HG03025 (cell line): ENCODE measurements around the gene PLXNB3.
"Not testable (repeated sequence)": the region's sequence is repeated elsewhere in the genome, so short reads cannot be mapped to it uniquely, and the experiment has no call there.

ENCODE experiments used
- ATAC-seq: cut with Tn5 transposase; IDR thresholded peaks from one replicate; pipeline ENCODE4 v1.9.1; 2021; ENCODE audit warnings: mild to moderate bottlenecking, moderate library complexity; ENCODE audit not compliant: unreplicated experiment, low FRiP score

The PLXNB3 gene

DNA sequence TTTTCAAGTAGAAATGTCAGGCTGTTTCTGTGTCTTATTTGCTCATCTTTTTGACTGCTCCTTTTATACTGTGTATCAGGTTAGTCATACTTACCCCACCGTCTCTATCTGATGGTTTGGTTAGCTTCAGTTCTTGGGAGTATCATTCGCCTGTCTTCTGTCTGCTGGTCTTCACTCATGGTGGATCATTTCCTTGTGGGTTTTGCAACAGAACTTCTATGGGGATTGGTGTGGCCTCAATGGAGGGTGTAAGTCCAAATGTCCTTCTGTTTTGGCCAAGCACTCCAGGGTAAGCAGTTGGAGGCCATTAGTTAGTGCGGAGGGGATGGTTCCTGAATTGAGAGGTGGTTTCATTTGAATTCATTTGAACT, 32.2 kb upstream of the PLXNB3 start:
- no peak for ATAC-seq

DNA sequence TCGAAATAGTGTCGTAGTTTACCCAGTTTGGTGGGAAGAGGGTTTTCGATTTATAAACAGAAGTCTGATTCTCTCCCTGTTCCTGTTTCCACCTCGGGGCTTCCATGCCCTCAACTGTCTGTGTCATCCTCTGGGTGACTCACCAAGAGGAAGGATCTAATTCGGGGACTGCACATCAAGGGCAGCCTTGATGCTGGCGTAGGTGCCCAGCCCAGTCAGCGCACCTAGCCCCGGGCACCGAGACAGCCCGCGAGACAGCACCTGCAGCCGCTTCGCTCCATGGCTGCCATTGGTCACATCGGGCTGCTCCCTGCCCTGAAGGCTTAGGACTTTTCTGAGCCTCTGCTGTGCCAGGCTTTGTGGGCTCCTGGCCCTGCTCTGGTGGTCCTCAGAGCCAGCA, 31.6 kb upstream of the PLXNB3 start:
- ATAC-seq, result no peak

DNA sequence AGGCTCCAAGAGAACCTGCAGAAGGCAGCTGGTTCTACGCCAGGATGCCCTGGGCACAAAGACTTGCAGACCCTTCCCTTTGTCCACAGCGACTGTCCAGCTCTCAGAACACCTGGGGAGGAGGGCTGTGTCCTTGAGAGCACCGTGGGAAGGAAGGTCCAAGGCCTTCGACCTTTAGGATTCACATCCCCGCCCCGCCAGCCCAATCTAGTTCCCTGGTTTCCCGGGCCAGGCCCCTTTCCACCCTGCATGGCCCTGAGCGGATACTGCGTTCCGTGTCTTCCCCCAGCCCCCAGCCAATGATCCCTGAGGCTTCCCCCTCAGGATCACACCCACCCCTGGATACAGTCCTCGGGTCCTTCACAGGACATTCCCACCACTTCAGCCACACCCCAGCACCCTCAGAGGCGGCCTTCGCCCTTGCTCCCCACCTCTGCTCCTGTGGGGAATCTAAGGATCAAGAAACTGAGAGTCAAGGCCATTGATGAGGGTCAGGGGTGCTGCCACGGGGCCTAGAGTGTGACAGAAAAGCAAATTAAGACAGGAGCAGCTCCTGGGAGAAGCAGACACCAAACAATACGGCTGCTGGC, 30.3 kb upstream of the PLXNB3 start:
- no peak for ATAC-seq

DNA sequence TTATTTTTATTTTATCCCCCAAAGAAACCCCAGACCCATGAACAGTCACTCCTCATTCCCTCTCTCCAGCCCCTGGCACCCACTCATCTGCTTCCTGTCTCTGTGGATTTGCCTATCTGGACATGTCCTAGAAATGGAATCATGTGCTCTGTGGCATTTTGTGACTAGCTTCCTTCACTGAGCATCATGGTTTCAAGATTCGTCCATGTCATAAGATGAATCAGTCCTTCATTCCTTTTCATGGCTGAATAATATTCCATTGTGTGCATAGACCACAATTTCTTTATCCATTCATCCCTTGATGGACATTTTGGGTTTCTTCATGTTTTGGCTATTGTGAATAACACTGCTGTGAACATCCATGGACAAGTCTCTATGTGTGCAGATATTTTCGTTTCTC, 29.2 kb upstream of the PLXNB3 start:
- ATAC-seq, result no peak

DNA sequence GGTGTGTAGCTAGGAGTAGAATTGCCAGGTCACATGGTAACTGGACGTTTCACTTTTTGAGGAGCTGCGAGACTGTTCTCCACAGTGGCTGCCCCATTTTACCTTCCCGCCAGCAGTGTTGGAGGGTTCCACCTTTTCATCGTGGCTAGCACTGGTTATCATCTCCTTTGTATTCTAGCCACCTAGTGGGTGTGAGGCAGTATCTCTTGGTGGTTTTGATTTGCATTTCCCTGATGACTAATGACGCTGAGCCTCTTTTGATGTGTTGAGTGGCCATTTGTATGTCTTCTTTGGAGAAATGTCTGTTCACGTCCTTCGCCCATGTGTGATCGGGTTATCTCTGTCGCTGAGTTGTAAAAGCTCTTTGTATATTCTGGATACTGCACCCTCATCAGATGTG, 28.8 kb upstream of the PLXNB3 start:
- no peak for ATAC-seq

DNA sequence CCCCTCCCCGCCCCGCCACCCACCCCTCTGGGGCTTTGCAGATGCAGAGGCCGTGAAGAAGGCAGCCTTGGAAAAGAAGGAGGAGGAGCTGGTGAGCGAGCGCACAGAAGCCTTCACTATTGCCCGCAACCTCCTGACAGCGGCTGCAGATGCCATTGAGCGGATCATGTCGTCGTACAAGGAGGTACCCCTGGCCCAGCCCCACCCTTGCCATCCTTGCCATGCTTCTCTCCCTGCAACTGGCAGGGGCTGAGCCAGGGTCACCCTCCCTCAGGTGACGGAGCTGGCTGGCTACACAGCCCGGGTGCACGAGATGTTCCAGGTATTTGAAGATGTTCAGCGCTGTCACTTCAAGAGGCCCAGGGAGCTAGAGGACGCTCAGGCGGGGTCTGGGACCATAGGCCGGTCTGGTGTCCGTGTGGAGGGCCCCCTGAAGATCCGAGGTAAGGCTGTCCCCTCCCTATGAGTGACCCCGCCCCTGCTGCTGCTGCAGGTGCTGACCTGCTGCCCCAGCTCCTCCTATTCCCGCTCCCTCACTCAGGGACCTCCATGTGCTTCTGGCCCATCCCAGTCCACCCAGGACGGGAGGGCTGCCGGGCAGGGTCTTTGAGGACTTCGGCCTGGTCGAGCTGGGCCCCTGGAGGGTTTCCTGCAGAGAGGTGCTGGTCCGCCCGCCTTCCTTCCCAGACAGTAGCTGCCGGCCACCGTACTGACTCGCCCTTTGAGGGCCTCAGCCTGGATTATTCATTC, 27.8 kb upstream of the PLXNB3 start:
- ATAC-seq, result no peak

DNA sequence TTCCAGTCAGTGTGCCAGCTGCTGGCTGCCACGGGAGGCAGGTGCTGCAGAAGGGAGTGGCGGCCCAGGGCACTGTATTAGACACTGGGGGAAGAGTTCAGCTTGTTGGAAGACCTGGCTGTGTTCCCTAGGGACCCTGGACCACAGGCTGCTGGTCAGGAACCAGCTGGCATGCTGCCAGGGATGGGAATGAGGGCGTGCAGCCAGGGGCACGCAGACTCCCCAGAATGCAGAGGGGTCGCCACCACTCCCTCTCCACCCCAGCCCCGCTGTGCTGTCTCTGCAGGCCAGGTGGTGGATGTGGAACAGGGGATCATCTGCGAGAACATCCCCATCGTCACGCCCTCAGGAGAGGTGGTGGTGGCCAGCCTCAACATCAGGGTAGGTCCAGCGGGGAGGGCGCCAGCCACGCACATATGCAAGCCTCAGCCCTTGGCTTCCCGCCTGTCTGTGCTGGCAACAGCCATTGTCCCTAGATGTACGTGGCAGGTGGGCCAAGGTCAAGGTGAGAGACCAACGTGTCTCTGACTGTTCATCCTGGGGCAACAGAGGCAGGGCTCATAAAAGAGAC, 27.1 kb upstream of the PLXNB3 start:
- no peak for ATAC-seq

DNA sequence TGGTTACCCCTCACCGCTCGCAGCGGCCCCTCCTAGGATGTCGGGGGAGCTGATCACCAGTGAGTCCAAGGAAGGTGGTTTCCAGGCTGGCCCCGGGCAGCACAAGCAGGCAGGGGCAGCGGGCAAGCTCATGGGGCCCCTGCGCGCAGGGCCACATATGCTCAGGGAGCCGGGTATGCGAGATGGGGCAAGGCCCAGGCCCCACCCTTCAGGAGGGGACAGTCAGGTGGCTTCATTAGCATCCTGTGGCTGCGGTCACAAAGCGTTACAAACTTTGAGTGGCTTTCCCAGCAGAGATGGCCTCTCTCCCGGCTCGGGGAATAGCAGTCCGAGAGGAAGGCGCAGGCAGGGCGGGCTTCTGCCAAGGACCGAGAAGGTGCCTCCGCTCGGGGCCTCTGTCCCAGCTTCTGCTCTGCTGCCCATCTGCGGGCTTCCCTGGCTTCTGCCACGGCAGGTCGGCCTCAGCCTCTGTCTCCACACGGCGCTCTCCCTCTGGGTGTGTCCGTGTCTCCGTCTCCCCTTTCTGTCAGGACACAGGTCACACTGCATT, 25.9 kb upstream of the PLXNB3 start:
- no peak for ATAC-seq

DNA sequence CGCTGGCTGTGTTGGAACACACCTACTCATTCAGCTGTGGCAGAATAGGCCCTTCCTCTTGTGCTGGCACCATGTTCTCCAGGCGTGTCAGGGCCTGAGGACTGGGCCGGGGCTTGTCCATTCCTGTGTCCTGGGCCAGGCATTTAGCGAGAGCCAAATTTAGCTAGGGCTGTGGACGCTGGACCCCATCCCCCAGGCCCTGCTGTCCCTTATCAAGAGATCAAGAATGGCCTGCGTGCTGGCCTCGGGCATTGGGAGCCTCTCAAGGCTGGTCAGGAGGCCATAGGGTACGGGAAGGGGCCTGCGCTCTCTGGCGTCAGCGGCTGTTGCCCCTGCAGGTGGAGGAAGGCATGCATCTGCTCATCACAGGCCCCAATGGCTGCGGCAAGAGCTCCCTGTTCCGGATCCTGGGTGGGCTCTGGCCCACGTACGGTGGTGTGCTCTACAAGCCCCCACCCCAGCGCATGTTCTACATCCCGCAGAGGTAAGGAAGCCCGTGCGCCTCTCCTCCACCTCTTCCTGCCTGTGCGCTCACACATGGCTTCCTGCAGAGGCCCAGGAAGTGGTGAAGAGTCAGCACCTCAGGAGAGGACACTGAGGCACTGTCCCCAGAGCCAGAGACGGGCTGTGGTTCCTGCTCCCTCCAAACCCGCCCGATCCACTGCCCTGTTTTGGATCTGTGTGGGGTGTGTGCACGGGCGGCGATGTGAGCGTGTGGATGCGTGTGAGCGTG, 24.1 kb upstream of the PLXNB3 start:
- no peak for ATAC-seq

DNA sequence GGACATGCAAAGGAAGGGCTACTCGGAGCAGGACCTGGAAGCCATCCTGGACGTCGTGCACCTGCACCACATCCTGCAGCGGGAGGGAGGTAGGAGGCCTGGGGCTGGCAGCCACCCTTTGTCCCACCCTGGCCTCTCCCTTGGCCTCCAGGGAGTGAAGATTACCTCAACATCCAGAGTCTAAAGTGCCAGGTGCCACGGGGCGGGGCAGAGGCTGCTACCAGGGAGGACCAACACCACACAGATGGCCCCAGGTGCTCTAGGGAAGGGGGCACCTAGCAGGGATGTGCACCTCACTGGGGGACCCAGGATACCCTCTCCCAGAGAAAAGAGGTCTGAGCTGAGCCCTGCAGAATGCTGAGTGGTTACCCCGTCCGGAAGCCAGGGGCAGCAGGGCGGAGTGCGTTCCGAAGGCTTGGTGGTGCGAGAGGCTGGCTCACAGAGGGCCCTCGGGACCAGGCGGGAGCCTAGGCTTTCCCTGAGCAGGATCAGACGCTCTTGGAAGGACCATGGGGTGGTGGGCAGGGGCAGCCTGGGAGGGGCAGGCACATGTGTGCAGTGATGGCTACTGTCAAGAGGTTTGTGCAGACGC, 23.3 kb upstream of the PLXNB3 start:
- no peak for ATAC-seq

DNA sequence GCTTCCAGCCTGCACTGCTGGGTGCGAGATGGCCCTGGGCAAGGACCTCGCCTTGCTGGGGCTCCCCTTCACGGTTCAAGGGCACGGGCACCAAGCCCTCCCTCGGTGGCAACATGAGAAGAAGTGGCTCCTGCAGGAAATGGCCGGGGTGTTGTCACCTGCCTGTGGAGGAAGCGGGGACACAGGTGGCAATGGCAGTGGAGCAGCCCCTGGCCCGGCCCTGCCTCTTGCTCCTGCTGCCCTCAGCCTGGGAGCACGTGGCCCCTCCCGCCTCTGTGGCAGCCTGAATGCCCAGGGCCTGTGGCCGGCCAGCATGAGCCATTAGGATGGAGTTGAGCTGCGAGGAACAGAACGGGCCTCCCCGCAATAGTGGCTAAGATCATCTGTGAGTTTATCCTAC, 22.6 kb upstream of the PLXNB3 start:
- ATAC-seq, result no peak

DNA sequence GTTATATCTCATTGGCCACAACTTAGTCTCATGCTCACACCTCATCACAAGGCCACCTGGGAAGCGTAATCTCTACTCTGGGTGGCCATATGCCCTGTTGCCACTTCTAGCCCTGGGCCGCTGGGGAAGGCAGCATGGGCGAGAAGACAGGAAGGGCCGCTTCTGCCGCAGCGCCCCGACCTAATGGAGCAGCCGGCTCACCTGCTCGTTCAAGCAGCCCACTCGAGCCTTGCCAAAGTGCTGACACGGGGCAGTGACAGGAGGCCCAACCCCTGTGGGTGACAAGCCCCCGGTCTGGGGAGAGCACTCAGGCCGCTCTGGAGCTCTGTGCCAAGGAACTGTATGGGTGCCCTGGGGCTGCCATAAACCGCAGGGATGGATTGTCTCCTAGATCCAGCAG, 21.9 kb upstream of the PLXNB3 start:
- not testable (repeated sequence) for ATAC-seq

DNA sequence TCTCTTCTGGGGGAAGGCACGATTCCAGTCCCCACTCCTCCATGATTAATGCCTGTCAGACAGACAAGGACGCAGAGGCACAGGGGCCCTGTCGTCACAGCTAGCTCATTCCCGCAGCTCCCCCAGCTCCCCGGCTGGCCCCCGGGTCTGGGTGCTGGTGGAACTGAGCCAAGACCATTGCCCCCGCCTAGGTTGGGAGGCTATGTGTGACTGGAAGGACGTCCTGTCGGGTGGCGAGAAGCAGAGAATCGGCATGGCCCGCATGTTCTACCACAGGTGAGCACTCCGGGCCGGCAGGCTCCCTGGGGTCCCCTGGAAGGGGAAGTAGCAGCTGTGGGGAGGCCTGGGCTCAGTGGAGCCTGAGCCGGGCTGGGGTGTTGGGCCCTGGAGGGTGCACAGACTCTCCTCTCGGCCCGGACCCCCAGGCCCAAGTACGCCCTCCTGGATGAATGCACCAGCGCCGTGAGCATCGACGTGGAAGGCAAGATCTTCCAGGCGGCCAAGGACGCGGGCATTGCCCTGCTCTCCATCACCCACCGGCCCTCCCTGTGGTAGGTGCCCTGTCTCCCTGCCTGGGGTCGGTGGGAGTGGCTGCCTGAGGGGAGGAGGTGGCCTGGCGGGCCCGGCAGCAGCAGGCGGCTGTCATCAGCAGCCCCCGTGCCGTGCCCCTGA, 21.1 kb upstream of the PLXNB3 start:
- not testable (repeated sequence) for ATAC-seq

DNA sequence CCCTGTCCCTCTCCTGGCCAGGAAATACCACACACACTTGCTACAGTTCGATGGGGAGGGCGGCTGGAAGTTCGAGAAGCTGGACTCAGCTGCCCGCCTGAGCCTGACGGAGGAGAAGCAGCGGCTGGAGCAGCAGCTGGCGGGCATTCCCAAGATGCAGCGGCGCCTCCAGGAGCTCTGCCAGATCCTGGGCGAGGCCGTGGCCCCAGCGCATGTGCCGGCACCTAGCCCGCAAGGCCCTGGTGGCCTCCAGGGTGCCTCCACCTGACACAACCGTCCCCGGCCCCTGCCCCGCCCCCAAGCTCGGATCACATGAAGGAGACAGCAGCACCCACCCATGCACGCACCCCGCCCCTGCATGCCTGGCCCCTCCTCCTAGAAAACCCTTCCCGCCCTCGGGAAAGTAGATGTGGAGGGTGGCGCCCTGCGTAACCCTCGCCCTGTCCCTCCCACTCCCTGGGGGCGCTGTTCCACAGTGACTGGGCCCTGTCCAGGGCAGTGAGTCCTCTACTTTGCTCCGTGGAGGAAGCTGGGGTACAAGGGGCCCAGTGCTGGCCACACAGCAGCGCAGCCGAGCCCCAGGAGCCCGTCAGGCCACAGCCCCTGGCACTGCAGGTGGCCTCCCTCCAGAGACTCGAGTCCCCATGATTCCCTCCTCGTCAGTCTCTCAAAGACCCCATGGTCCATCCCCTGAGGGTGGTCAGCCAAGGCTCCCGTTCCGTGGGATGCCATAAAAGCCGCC, 20.4 kb upstream of the PLXNB3 start:
- not testable (repeated sequence) for ATAC-seq

DNA sequence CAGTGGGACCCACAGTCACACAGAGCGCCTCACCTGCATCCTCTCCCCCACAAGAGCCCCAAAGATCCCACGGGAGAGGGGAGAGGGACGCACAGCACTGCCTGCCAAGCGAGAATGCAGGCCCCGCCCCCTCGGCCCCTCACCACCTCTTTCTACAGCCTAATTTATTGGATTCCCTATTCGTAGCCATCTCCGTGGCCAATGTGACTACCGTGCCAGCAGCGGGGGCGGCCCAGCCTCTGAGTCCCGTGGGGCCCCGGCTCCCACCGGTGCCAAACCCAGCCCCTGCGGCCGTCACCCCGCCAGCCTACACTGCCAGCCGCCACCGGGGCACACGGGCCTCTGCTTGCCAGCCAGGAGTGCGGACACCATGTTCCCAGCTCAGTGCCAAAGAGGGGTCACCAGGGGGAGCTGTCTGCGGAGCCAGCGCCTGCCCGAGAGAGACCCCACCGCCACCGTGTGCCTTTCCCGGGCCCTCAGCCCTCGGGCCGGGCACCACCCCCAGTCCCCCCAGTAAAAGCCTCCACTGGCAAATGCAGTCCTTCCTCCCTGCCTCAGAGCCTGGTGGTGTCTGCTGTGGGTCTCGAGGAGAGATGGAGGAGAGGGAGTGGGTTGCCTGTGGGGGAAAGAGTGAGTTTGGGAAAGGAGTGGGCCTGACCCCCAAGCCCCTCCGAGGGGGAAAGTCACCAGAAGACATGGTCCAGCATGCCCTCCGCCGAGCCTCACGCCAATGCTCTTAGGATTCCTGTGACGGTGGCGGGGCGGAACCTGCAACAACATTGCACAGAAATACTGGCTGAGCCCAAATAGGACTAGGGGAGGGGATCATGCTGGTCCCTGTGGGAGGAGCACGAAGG, 19.6 kb upstream of the PLXNB3 start:
- no peak for ATAC-seq

DNA sequence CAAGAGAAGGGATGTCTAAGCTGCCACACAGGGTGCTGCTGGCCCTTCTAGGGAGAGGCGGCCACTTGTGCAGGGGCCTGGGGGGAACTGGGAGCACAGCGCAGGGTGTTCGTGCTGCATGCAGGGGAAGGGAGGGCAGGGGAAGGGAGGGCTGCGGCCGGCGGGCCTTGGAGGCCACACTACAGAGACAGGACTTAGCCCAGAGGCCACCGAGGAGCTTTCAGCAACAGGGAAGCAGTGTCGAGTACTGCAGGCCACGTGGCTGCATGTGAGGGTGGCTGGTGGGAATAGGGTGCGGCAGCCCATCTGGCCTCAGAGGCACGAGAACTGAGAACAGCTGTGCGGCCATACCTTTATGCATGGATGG, 19.0 kb upstream of the PLXNB3 start:
- ATAC-seq, result not testable (repeated sequence)

DNA sequence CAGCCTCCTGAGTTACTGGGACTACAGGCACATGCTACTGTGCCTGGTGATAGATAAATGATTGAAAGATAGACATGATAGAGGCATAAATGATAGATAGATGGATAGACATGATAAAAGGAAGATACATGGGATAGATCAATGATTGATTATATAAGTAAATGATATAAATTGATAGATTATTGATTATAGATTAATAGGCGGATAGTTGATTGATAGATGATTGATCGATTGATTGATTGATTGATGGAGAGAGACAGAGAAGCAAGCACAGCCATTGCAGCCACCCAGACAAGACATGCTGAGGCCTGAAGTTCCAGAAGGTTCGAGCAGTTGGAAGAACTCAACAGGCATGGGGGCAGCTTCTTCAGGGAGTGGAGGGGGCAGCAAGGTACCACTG, 17.7 kb upstream of the PLXNB3 start:
- no peak for ATAC-seq

DNA sequence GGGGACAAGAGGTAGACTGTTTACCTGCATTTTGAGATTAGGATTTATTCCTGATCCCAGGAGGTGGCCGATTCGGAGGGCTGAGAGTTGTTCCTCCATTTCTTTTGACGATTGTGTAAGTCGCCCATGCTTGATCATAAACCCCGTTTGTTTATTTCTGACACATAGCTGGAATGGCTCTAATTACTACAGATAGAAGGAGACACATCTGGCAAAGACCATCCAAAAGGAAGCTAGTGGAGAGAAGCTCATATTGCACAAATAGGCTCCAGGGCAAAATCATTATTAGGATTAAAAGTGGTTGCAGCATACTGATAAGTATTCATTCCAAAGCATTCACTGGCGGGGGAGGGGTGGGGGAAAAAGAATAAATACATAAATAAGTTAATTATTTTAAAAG, 17.1 kb upstream of the PLXNB3 start:
- ATAC-seq, result not testable (repeated sequence)

DNA sequence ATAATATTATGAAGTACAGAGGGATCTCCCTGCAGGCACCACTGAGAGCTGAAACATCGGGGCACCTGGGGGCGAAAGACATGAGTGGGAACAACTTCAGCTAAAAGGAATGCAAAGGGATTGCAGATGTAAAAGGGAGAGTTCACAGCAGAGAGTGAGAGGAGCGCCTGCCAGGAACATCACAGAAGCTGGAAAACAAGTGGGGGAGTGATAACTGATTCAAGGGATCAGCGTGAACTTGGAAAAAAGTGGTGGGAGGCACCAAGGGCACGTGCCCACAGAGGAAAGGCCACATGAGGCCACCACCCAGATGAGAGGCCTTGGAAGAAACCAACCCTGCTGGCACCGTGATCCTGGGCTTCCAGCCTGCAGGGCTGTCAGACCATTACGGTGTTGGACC, 15.0 kb upstream of the PLXNB3 start:
- not testable (repeated sequence) for ATAC-seq
